Activated T-cell treated with anti-CD3 and anti-CD28 coated beads for 4 hours (primary cell): ENCODE results near the gene PRRC2A.
"Not testable (repeated sequence)": the region's sequence is repeated elsewhere in the genome, so short reads cannot be mapped to it uniquely, and the experiment has no call there.

ENCODE experiments used
- DNase-seq: peaks from one replicate; pipeline ENCODE4 v3.0.0-alpha.2; 2020

Gene PRRC2A

GRCh38 chr6:31586008-31586407 is 34.5 kb upstream of the PRRC2A start, which contains the start of gene LST1:
TSS of gene LST1 (plus strand) at chr6:31586277. CDS start at chr6:31587300, 1,023 bp downstream.
- no peak for DNase-seq

- DNase-seq: no peak
Observed at GRCh38 chr6:31586599-31587281, 33.8 kb upstream of the PRRC2A start.

- DNase-seq: no peak
Observed at GRCh38 chr6:31587791-31588777, 32.4 kb upstream of the PRRC2A start.

GRCh38 chr6:31588871-31589650 is 31.5 kb upstream of the PRRC2A start:
- DNase-seq: no peak

GRCh38 chr6:31590691-31591090 is 29.8 kb upstream of the PRRC2A start:
- DNase-seq: not testable (repeated sequence)

- no peak for DNase-seq
Observed at GRCh38 chr6:31592396-31592771, 28.1 kb upstream of the PRRC2A start.

GRCh38 chr6:31597006-31597405 is 23.5 kb upstream of the PRRC2A start:
- DNase-seq: no peak

- no peak for DNase-seq
Observed at GRCh38 chr6:31607317-31607716, 13.2 kb upstream of the PRRC2A start.

- no peak for DNase-seq
Observed at GRCh38 chr6:31609519-31610406, 10.8 kb upstream of the PRRC2A start.

- DNase-seq: no peak
Observed at GRCh38 chr6:31610968-31611367, 9.5 kb upstream of the PRRC2A start.

- no peak for DNase-seq
Observed at GRCh38 chr6:31614075-31614619, 6.4 kb upstream of the PRRC2A start.

- no peak for DNase-seq
Observed at GRCh38 chr6:31614684-31615578, 5.6 kb upstream of the PRRC2A start, which contains the start of gene AIF1. TSS of gene AIF1 (plus strand) at chr6:31615234. CDS start at chr6:31615330, 96 bp downstream.

GRCh38 chr6:31615748-31616147 is 4.8 kb upstream of the PRRC2A start:
- DNase-seq: no peak

GRCh38 chr6:31617010-31617409 is 3.5 kb upstream of the PRRC2A start:
- DNase-seq: no peak

- peak; percentile 89 for DNase-seq
Observed at GRCh38 chr6:31619805-31620585, 520 bp upstream of the PRRC2A start.

- no peak for DNase-seq
Observed at GRCh38 chr6:31621320-31621939, 915 bp downstream of the PRRC2A start.

GRCh38 chr6:31621991-31622390 is 1.5 kb downstream of the PRRC2A start:
- no peak for DNase-seq

GRCh38 chr6:31622684-31623091 is 2.2 kb downstream of the PRRC2A start:
- no peak for DNase-seq

GRCh38 chr6:31624070-31624469 is 3.6 kb downstream of the PRRC2A start:
- DNase-seq: no peak
